ENCODE data around the gene POLR3C. TPM values are rescaled to one million over a fixed set of nuclear protein-coding genes. Genes with fewer than 3 reads are reported as not detected.

Gene POLR3C
- total and polyA plus RNA-seq, 10 of the 15 experiments (the other 5 are each of a cell fraction or from before 2014, with no cell fraction given) = 13.0 to 44.8 (median 34.8) TPM

- ATAC-seq (no peak), FAIRE-seq (no peak), DNase-seq (ENCODE audit: low read depth, low spot score) (no peak)
- ChIA-PET POLR2A (interaction anchor here (1.1 kb wide), 1 partner anchor 28 kb away, joined by 4 read pairs; no protein-coding TSS in a partner anchor), RAD21 (ENCODE audit: unreplicated experiment) (no interaction called here), CTCF (interaction anchor here (0.7 to 2.1 kb wide), 6 partner anchors 12 to 152 kb away, joined by 3 to 7 read pairs (median 4); partner anchors contain the start of genes NUDT17 and PIAS3), SMC1A (ENCODE audit: uncharacterized antibody, unreplicated experiment) (interaction anchor here (0.5 to 2.4 kb wide), 5 partner anchors 11 to 117 kb away, joined by 3 to 17 read pairs (median 4); partner anchors contain the start of gene PIAS3)
- Histone ChIP-seq H3K27me3 (replicated peaks in 1 of 2; ENCODE audit: control insufficient read depth in 2 of 2, insufficient read depth in 2 of 2, low read length in 1 of 2) (peaks cover 2% of the 10 kb centered on the region in 2 experiments; a peak in 2 of 4 replicates), H3K9me3 (replicated peaks; ENCODE audit: control insufficient read depth, insufficient read depth, low read length) (no peaks in the 10 kb centered on the region), H3K4me3 (no peak overlapping the region), H3K4me1 (ENCODE audit: control insufficient read depth, insufficient read depth, low read length) (no peaks in the 10 kb centered on the region), H3K36me3 (ENCODE audit: control insufficient read depth in 2 of 2, insufficient read depth in 2 of 2, low read length in 1 of 2) (no peaks in the 10 kb centered on the region), H3K79me2 (ENCODE audit: control insufficient read depth, insufficient read depth, low read length) (no peaks in the 10 kb centered on the region), H2AFZ (ENCODE audit: control insufficient read depth, low read depth, low read length) (no peak overlapping the region), H4K20me1 (ENCODE audit: control insufficient read depth, insufficient read depth) (no peaks in the 10 kb centered on the region), H3K27ac (ENCODE audit: control insufficient read depth, insufficient read depth) (no peak overlapping the region), H3K4me2 (ENCODE audit: control insufficient read depth, insufficient read depth) (no peak overlapping the region), H3K9ac (ENCODE audit: control insufficient read depth, insufficient read depth, low read length) (no peak overlapping the region)
- 21% methylated on average over 5 of the region's 5 CpGs for WGBS (ENCODE audit: insufficient coverage, insufficient replicate concordance, low lambda C conversion rate, missing lambda C conversion rate)
- in situ Hi-C loops (cut with MboI) (no loop called here), intact Hi-C loops (cut with micrococcal nuclease; ENCODE audit: unreplicated experiment) (no loop called here)
- BruUV-seq (replicated peaks) = no TSS peak
- TF ChIP-seq ZNF24 (IDR thresholded peaks at IDR 0.05) (no peak), CTCF (IDR thresholded peaks at IDR 0.05 in 2 of 3, conservative IDR thresholded peaks at IDR 0.05 in 1 of 3; ENCODE audit: control insufficient read depth in 2 of 3, extremely low read depth in 1 of 3, insufficient read depth in 1 of 3, low read depth in 3 of 3, low read length in 3 of 3) (no peak), TCF7 (IDR thresholded peaks at IDR 0.05; ENCODE audit: borderline replicate concordance) (no peak), USF2 (IDR thresholded peaks at IDR 0.05; ENCODE audit: borderline replicate concordance, low read depth, low read length) (no peak), ZZZ3 (IDR thresholded peaks at IDR 0.05; ENCODE audit: control insufficient read depth, insufficient read length, low read depth) (no peak), RAD51 (IDR thresholded peaks at IDR 0.05) (no peak), TARDBP (IDR thresholded peaks at IDR 0.05; ENCODE audit: borderline replicate concordance) (no peak), FOXK2 (IDR thresholded peaks at IDR 0.05) (no peak), PAX8 (IDR thresholded peaks at IDR 0.05) (no peak), FOXM1 (IDR thresholded peaks at IDR 0.05; ENCODE audit: low read depth, low read length) (no peak), E2F8 (IDR thresholded peaks at IDR 0.05; ENCODE audit: low read depth, partially characterized antibody) (no peak), MEF2A (IDR thresholded peaks at IDR 0.05; ENCODE audit: insufficient read depth, low read depth, low read length) (no peak), BCLAF1 (IDR thresholded peaks at IDR 0.05) (no peak)
Measured at GRCh38 chr1:145879775-145880174, 55.8 kb downstream of the POLR3C start.

All from GM12878 (cell line).